Upper lobe of left lung (tissue), 4 donors: ENCODE results near the gene CDH2.

ENCODE experiments used
- CTCF ChIP-seq, 6 experiments: fragments of 450-650 bp in 4 of 6; fragments of 200-600 bp in 2 of 6; sonication (generic) in 2 of 6; IDR thresholded peaks; one replicate each; pipeline ENCODE4 v1.5.1; 2016 to 2019; ENCODE audit warnings: antibody characterized with exemption in 6 of 6
- EP300 ChIP-seq, 4 donors: sonication (generic); formaldehyde crosslinking; IDR thresholded peaks; one replicate each; pipeline ENCODE4 v1.5.1; 2017; ENCODE audit warnings: antibody characterized with exemption in 4 of 4, control low read depth in 2 of 4
- POLR2A ChIP-seq, 4 donors: fragments of 450-650 bp; IDR thresholded peaks; one replicate each; pipeline ENCODE4 v1.5.1; 2016 to 2017; ENCODE audit warnings: antibody characterized with exemption in 4 of 4, mild to moderate bottlenecking in 2 of 4
- POLR2AphosphoS5 ChIP-seq, 2 donors: sonication (generic); formaldehyde crosslinking; IDR thresholded peaks; one replicate each; pipeline ENCODE4 v1.5.1; 2017; ENCODE audit warnings: antibody characterized with exemption in 2 of 2

GRCh38 chr18:28015671-28016070, 161.3 kb downstream of the CDH2 start:
- TF ChIP-seq POLR2AphosphoS5 (IDR thresholded peaks at IDR 0.05) (no peak), CTCF (IDR thresholded peaks at IDR 0.05) (no peak), EP300 (IDR thresholded peaks at IDR 0.05) (no peak), POLR2A (IDR thresholded peaks at IDR 0.05) (no peak)
